Measurements from ENCODE around the gene TBL1Y. TPM values are rescaled to one million over a fixed set of nuclear protein-coding genes. Genes with fewer than 3 reads are reported as not detected.
A peak's percentile ranks its signal among the peaks of the same experiment; 100 is the strongest.

The TBL1Y gene
- total RNA-seq, 3 donors from 2014 or later, result 3.0 TPM; not detected in 2

- no peak overlapping the region for H3K27ac ChIP-seq
- intact Hi-C loops (cut with DNase I; ENCODE audit: low total_unique reads), result no loop called here
- H3K27me3 ChIP-seq, result no peaks in the 10 kb centered on the region
- TF ChIP-seq CTCF (IDR thresholded peaks at IDR 0.05) (no peak), POLR2A (IDR thresholded peaks at IDR 0.05) (no peak), POLR2AphosphoS5 (IDR thresholded peaks at IDR 0.05) (no peak)
- H3K4me1 ChIP-seq, result no peaks in the 10 kb centered on the region
- no peak overlapping the region for H3K4me3 ChIP-seq
- no peaks in the 10 kb centered on the region for H3K36me3 ChIP-seq
- no peak for DNase-seq (ENCODE audit: low spot score in 2 of 2)
- no peaks in the 10 kb centered on the region for H3K9me3 ChIP-seq
Observed at GRCh38 chrY:6949947-6950346, 39.5 kb downstream of the TBL1Y start.

- Histone ChIP-seq H3K4me1 (no peaks in the 10 kb centered on the region), H3K27me3 (no peaks in the 10 kb centered on the region), H3K36me3 (no peaks in the 10 kb centered on the region), H3K27ac (no peak overlapping the region), H3K9me3 (no peaks in the 10 kb centered on the region), H3K4me3 (no peak overlapping the region)
- DNase-seq (ENCODE audit: low spot score in 2 of 2), result no peak
- TF ChIP-seq CTCF (IDR thresholded peaks at IDR 0.05), result peak in 1 of 3 donors; percentile 65
- TF ChIP-seq POLR2A (IDR thresholded peaks at IDR 0.05), result no peak
- intact Hi-C loops (cut with DNase I; ENCODE audit: low total_unique reads), result no loop called here
Observed at GRCh38 chrY:6964732-6965131, 54.2 kb downstream of the TBL1Y start.

- no peak overlapping the region for H3K27ac ChIP-seq
- no peaks in the 10 kb centered on the region for H3K4me1 ChIP-seq
- DNase-seq (ENCODE audit: low spot score in 2 of 2), result no peak
- no peak overlapping the region for H3K4me3 ChIP-seq
- H3K36me3 ChIP-seq, result no peaks in the 10 kb centered on the region
- no peak for TF ChIP-seq POLR2AphosphoS5 (IDR thresholded peaks at IDR 0.05)
- no peak for TF ChIP-seq POLR2A (IDR thresholded peaks at IDR 0.05)
- no peak for TF ChIP-seq CTCF (IDR thresholded peaks at IDR 0.05)
- intact Hi-C loops (cut with DNase I; ENCODE audit: low total_unique reads), result no loop called here
- H3K27me3 ChIP-seq, result no peaks in the 10 kb centered on the region
- H3K9me3 ChIP-seq, result no peaks in the 10 kb centered on the region
Observed at GRCh38 chrY:6966521-6966920, 56.0 kb downstream of the TBL1Y start.

- Histone ChIP-seq H3K27ac (no peak overlapping the region), H3K9me3 (no peaks in the 10 kb centered on the region), H3K4me1 (no peaks in the 10 kb centered on the region), H3K4me3 (no peak overlapping the region), H3K27me3 (no peaks in the 10 kb centered on the region), H3K36me3 (no peaks in the 10 kb centered on the region)
- TF ChIP-seq CTCF (IDR thresholded peaks at IDR 0.05) (no peak), POLR2A (IDR thresholded peaks at IDR 0.05) (no peak), POLR2AphosphoS5 (IDR thresholded peaks at IDR 0.05) (no peak)
- intact Hi-C loops (cut with DNase I; ENCODE audit: low total_unique reads), result no loop called here
- DNase-seq (ENCODE audit: low spot score in 2 of 2), result no peak
Observed at GRCh38 chrY:6967736-6968135, 57.2 kb downstream of the TBL1Y start.

GRCh38 chrY:6968191-6968590 is 57.7 kb downstream of the TBL1Y start:
- intact Hi-C loops (cut with DNase I; ENCODE audit: low total_unique reads), result no loop called here
- Histone ChIP-seq H3K9me3 (no peaks in the 10 kb centered on the region), H3K4me3 (no peak overlapping the region), H3K27ac (no peak overlapping the region), H3K36me3 (no peaks in the 10 kb centered on the region), H3K27me3 (no peaks in the 10 kb centered on the region), H3K4me1 (no peaks in the 10 kb centered on the region)
- no peak for DNase-seq (ENCODE audit: low spot score in 2 of 2)
- no peak for TF ChIP-seq POLR2AphosphoS5 (IDR thresholded peaks at IDR 0.05)
- TF ChIP-seq POLR2A (IDR thresholded peaks at IDR 0.05), result no peak
- no peak for TF ChIP-seq CTCF (IDR thresholded peaks at IDR 0.05)
